Breast epithelium (tissue), 4 donors: ENCODE measurements around the gene DPPA2. TPM values are rescaled to one million over a fixed set of nuclear protein-coding genes. Genes with fewer than 3 reads are reported as not detected.

Source experiments
- DNase-seq, 2 donors: peaks; one replicate each; pipeline ENCODE4 v3.0.0-alpha.2; 2019; ENCODE audit warnings: low spot score in 2 of 2
- H3K27ac ChIP-seq, 2 donors: fragments of 200-600 bp; sonication (generic) in 1 of 2; one replicate each; pipeline ENCODE4 v1.5.1; 2016 to 2019; ENCODE audit warnings: mild to moderate bottlenecking in 1 of 2
- H3K27me3 ChIP-seq, 2 donors: fragments of 200-600 bp; sonication (generic) in 1 of 2; one replicate each; pipeline versions ENCODE4 v1.5.1 to v1.6.0; 2017 to 2019; ENCODE audit warnings: control low read depth in 1 of 2, mild to moderate bottlenecking in 1 of 2
- H3K36me3 ChIP-seq: fragments of 200-600 bp; one replicate; pipeline ENCODE4 v1.5.1; 2019
- H3K4me1 ChIP-seq, 2 donors: fragments of 200-600 bp; sonication (generic); one replicate each; pipeline ENCODE4 v1.5.1; 2016 to 2019; ENCODE audit warnings: control low read depth in 1 of 2
- H3K4me3 ChIP-seq, 3 donors: fragments of 200-600 bp; sonication (generic); 1 replicate in 2 of 3; 2 replicates in 1 of 3; pipeline ENCODE4 v1.5.1; 2016 to 2019; ENCODE audit warnings: mild to moderate bottlenecking in 3 of 3, moderate library complexity in 2 of 3
- H3K9me3 ChIP-seq, 2 donors: fragments of 200-600 bp; sonication (generic) in 1 of 2; one replicate each; pipeline ENCODE4 v1.5.1; 2016 to 2019; ENCODE audit warnings: control low read depth in 1 of 2
- POLR2A ChIP-seq: fragments of 450-650 bp; IDR thresholded peaks from one replicate; pipeline ENCODE4 v1.6.1; 2016; ENCODE audit warnings: antibody characterized with exemption, mild to moderate bottlenecking, moderate library complexity
- POLR2AphosphoS5 ChIP-seq, 3 donors: sonication (generic); formaldehyde crosslinking; IDR thresholded peaks; one replicate each; pipeline ENCODE4 v1.6.1; 2017; ENCODE audit warnings: antibody characterized with exemption in 3 of 3
- intact Hi-C: fragments of 100-400 bp; cut with DNase I; formaldehyde crosslinking; loops from one replicate; pipeline ENCODE4 v1.15.1; 2023; ENCODE audit warnings: low total_unique reads
- total RNA-seq, 3 donors: library from RNA; depleted of rRNA; stranded (reverse); fragments of >200 nt; gene quantifications; one replicate each; pipeline ENCODE4 v1.1.0, GENCODE V29; 2016
- TF ChIP-seq, protein P1 (sequence below), 3 donors: fragments of 450-650 bp; IDR thresholded peaks; one replicate each; pipeline ENCODE4 v1.5.1; 2016 to 2017; ENCODE audit warnings: antibody characterized with exemption in 3 of 3, mild to moderate bottlenecking in 3 of 3, moderate library complexity in 3 of 3

DPPA2 gene
- total RNA-seq, 3 donors from 2014 or later, result not detected

DNA sequence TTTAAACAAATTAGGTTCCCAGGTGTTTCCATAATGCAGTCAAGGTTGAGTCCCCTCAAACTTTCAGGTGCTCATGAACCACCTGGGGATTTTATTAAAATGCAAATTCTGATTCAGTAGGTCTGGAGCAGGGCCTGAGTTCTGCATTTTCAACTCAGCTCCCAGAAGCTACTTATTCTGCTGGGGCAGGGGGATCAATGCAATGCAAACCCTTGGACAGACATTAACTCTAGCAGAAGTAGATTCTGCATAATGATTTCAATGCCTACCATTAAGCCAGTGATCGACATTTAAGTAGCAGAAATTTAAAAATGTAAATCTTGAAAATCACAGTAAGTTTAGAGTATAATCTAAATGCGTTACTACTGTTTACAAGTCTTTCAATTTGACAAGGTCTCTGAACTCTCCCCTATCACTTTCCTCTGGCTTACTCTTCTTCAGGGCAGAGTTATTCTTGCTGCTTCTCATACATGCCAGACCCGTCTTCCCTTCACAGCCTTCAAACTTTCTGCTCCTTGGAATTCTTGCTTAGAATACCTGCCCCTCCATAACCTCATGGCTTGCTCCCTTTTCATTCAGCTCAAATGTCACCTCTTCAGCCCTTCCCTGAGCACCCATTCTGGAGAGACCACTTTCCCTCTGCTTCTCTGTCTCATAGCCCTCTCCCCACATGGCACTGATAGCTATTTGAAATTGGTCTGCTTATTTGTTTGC, 40.3 kb upstream of the DPPA2 start:
- no peak overlapping the region for H3K4me3 ChIP-seq
- H3K9me3 ChIP-seq, result peaks cover 0 to 3% of the 10 kb centered on the region in 2 donors
- TF ChIP-seq POLR2A (no peak), POLR2AphosphoS5 (IDR thresholded peaks at IDR 0.05) (no peak)
- TF ChIP-seq, protein P1, sequence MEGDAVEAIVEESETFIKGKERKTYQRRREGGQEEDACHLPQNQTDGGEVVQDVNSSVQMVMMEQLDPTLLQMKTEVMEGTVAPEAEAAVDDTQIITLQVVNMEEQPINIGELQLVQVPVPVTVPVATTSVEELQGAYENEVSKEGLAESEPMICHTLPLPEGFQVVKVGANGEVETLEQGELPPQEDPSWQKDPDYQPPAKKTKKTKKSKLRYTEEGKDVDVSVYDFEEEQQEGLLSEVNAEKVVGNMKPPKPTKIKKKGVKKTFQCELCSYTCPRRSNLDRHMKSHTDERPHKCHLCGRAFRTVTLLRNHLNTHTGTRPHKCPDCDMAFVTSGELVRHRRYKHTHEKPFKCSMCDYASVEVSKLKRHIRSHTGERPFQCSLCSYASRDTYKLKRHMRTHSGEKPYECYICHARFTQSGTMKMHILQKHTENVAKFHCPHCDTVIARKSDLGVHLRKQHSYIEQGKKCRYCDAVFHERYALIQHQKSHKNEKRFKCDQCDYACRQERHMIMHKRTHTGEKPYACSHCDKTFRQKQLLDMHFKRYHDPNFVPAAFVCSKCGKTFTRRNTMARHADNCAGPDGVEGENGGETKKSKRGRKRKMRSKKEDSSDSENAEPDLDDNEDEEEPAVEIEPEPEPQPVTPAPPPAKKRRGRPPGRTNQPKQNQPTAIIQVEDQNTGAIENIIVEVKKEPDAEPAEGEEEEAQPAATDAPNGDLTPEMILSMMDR (IDR thresholded peaks at IDR 0.05), result no peak
- no peak for DNase-seq
- H3K27ac ChIP-seq, result no peak overlapping the region
- H3K36me3 ChIP-seq, result no peaks in the 10 kb centered on the region
- no peaks in the 10 kb centered on the region for H3K27me3 ChIP-seq
- intact Hi-C loops, result no loop called here
- no peaks in the 10 kb centered on the region for H3K4me1 ChIP-seq

- no peaks in the 10 kb centered on the region for H3K36me3 ChIP-seq
- no peak for DNase-seq
- no peaks in the 10 kb centered on the region for H3K27me3 ChIP-seq
- peaks cover 0 to 3% of the 10 kb centered on the region in 2 donors for H3K9me3 ChIP-seq
- intact Hi-C loops, result no loop called here
- TF ChIP-seq POLR2A (no peak), POLR2AphosphoS5 (IDR thresholded peaks at IDR 0.05) (no peak)
- TF ChIP-seq, protein P1 (IDR thresholded peaks at IDR 0.05), result no peak
- H3K4me1 ChIP-seq, result no peaks in the 10 kb centered on the region
- no peak overlapping the region for H3K4me3 ChIP-seq
- H3K27ac ChIP-seq, result no peak overlapping the region
Observed at GRCh38 chr3:109355625-109356441, 39.5 kb upstream of the DPPA2 start.

- H3K9me3 ChIP-seq, result no peaks in the 10 kb centered on the region
- H3K36me3 ChIP-seq, result no peaks in the 10 kb centered on the region
- no peaks in the 10 kb centered on the region for H3K4me1 ChIP-seq
- H3K27me3 ChIP-seq, result no peaks in the 10 kb centered on the region
- no peak overlapping the region for H3K27ac ChIP-seq
- intact Hi-C loops, result no loop called here
- no peak for DNase-seq
- no peak overlapping the region for H3K4me3 ChIP-seq
- TF ChIP-seq, protein P1 (IDR thresholded peaks at IDR 0.05), result no peak
- TF ChIP-seq POLR2A, result no peak
- no peak for TF ChIP-seq POLR2AphosphoS5 (IDR thresholded peaks at IDR 0.05)
Observed at GRCh38 chr3:109353057-109353456, 36.7 kb upstream of the DPPA2 start.

- no peak overlapping the region for H3K27ac ChIP-seq
- H3K36me3 ChIP-seq, result no peaks in the 10 kb centered on the region
- no peaks in the 10 kb centered on the region for H3K4me1 ChIP-seq
- no peak overlapping the region for H3K4me3 ChIP-seq
- no peak for DNase-seq
- intact Hi-C loops, result no loop called here
- H3K27me3 ChIP-seq, result no peaks in the 10 kb centered on the region
- no peaks in the 10 kb centered on the region for H3K9me3 ChIP-seq
- TF ChIP-seq POLR2AphosphoS5 (IDR thresholded peaks at IDR 0.05) (no peak), POLR2A (no peak)
- TF ChIP-seq, protein P1 (IDR thresholded peaks at IDR 0.05), result no peak
Observed at GRCh38 chr3:109351231-109351630, 34.9 kb upstream of the DPPA2 start.

DNA sequence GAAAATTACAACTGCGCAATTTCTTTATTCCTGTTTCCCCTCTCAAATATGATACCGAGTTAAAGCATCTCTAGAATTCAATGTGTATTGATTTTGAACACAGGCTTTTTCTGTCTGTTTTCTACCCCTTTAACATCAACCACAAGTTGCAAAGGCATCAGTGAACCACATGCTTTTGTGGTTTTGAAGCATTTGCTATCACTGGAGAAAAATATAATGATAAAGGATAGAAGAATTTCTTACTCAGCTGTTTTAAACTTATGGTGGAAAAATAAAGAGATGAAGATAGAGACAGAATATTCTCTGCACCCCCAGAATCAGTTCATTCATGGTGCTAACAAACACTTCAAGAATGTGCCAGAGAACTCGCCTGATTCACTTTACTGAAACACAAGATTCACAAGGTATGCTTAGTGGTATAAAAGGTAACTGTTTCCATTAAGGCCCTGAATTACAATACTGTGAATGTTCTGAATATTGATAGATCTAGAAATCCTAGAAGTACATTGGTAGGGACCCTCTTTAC, 30.5 kb upstream of the DPPA2 start:
- Histone ChIP-seq H3K4me3 (no peak overlapping the region), H3K9me3 (peaks cover 0 to 7% of the 10 kb centered on the region in 2 donors), H3K27me3 (no peaks in the 10 kb centered on the region), H3K4me1 (no peaks in the 10 kb centered on the region), H3K27ac (no peak overlapping the region), H3K36me3 (no peaks in the 10 kb centered on the region)
- no peak for DNase-seq
- TF ChIP-seq, protein P1 (IDR thresholded peaks at IDR 0.05), result no peak
- TF ChIP-seq POLR2A, result no peak
- TF ChIP-seq POLR2AphosphoS5 (IDR thresholded peaks at IDR 0.05), result no peak
- intact Hi-C loops, result no loop called here
